GM21529 (cell line): Measurements from ENCODE around the gene LIN37.

Source experiments
- ATAC-seq: cut with Tn5 transposase; IDR thresholded peaks from one replicate; pipeline ENCODE4 v1.9.1; 2021; ENCODE audit not compliant: unreplicated experiment

LIN37 gene

GRCh38 chr19:35751839-35752745, 3.7 kb downstream of the LIN37 start:
- ATAC-seq: no peak

GRCh38 chr19:35752746-35753350, 4.5 kb downstream of the LIN37 start:
- no peak for ATAC-seq

GRCh38 chr19:35753634-35754369, 5.4 kb downstream of the LIN37 start:
- ATAC-seq: no peak

- ATAC-seq: no peak
Measured at GRCh38 chr19:35754370-35755130, 6.2 kb downstream of the LIN37 start.

DNA sequence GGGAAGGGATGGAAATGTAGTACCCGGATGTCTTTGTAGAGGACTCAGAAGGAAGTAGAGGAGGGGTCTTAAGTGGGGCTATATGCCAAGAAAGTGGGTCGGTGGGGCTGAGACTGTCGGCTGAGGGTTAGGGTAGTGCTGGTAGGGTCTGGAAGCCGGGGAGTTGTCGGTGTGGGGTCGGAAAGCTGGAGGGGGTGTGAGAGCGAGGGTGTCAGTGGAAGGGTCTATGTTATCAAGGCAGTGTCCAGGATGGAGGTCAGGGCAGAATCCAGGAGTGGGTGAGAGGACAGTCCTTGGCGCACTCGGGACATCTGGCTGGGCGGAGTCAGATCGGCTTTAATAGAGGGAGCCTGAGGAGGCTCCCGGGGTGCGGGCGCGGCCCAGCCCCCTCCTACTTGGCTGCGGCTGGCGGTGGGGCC, 6.8 kb downstream of the LIN37 start:
- ATAC-seq: no peak

- ATAC-seq: no peak
Measured at GRCh38 chr19:35755550-35756376, 7.4 kb downstream of the LIN37 start.

- no peak for ATAC-seq
Measured at GRCh38 chr19:35756377-35757230, 8.2 kb downstream of the LIN37 start, which contains the start of gene HSPB6. Gene HSPB6 (minus strand): TSS chr19:35757029. CDS start chr19:35757008, 21 bp downstream.

DNA sequence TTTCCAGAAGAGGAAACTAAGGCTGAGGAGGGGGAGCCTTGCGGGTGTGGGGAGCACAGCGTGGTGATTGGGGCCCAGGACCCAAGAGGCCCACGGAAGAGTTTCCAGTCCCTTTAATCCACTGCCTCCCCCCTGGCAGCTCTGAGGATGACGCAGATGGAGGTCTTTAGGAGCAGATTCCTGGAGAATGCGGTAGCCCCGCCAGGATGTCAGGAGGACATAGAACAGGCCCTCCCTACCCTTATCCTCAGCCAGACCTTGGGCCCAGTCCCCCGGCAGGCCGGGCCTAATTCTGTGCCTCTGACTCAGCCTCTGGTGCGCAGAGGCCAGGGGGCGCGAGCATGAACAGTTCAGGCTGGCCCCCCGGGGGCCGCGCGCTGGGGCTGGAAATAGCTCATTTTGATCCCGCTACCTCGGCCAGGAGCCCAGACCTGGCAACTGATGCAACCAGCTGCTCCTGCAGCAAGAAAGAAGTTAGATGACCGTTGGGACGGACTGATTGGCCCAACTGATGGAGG, 8.9 kb downstream of the LIN37 start:
- ATAC-seq: no peak

- ATAC-seq: peak; percentile 92
Measured at GRCh38 chr19:35757749-35758608, 9.6 kb downstream of the LIN37 start, which contains the start of gene PROSER3. Gene PROSER3 (plus strand): TSS chr19:35758176. CDS start chr19:35758216, 40 bp downstream.

DNA sequence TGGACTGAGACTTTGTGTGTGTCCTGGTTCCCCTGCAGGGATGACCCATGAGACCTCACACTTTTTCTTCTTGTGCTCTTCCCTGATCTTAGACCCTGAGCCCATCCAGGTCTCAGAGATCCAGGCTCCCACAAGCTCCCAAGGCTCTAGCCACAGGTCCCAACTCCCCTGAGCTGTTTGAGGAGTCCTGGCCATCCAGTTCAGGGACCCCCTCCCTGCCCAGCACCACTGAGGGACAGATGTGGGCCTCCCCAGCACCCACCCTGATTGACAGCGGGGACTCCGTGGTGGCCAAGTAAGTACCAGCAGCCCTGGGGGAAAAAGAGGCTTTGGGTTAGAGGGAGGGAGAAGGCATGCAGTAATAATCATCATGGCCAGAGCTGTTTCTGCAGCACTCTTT, 11.3 kb downstream of the LIN37 start:
- no peak for ATAC-seq

DNA sequence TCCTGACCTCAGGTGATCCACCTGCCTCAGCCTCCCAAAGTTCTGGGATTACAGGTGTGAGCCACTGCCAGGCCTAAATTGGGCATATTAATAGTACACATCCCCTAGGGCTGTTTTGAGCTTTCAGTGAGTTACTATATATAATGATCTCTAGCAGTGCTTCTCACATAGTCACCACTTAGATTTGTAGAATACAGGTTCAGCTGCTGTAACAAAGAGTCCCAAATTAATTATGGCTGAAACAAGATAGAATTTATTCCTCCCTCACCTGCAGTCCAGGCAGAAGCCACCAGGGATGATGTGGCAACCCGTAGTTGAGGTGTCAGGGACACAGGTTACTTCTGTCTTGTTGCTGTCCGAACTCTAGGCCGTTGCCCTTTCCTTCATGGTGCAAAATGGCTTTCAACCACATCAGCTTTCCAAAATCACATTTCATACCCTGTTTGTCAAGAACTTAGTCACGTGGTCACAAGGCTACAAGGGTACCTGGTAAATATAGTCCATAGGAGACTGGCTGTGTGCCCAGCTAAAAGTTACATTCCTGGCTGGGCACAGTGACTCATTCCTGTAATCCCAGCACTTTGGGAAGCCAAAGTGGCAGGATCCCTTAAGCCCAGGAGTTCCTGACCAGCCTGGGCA, 12.5 kb downstream of the LIN37 start:
- no peak for ATAC-seq

DNA sequence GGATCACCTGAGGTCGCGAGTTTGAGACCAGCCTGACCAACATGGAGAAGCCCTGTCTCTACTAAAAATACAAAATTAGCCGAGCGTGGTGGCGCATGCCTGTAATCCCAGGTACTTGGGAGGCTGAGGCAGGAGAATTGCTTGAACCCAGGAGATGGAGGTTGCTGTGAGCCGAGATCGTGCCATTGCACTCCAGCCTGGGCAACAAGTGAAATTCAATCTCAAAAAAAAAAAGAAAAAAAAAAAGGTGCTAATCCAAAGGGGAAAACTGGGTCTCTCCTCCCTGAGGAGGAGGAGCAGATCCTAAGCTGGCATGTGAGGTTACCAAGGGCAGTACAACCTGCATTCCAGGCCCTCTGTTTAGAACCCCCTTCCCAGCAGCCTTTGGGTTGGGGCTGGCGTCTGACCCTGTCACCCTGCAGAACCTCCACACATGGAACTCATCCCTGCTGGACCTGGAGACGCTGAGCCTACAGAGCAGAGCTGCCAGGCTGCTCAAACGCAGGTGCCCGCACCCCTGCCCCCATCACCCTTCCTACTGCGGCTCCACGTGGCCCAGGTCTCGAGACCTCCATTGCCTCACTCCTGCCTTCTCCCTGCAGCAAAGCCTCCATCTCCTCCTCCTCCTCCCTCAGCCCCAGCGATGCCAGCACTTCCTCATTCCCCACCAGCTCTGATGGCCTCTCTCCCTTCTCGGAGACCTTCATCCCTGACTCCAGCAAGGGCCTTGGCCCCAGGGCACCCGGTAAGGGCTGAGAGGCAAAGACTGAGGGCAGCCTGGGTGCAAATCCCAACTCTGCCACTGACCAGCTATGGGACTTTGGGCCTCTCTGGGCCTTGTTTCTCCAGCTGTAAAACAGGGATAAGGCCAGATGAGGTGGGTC, 16.3 kb downstream of the LIN37 start:
- no peak for ATAC-seq

DNA sequence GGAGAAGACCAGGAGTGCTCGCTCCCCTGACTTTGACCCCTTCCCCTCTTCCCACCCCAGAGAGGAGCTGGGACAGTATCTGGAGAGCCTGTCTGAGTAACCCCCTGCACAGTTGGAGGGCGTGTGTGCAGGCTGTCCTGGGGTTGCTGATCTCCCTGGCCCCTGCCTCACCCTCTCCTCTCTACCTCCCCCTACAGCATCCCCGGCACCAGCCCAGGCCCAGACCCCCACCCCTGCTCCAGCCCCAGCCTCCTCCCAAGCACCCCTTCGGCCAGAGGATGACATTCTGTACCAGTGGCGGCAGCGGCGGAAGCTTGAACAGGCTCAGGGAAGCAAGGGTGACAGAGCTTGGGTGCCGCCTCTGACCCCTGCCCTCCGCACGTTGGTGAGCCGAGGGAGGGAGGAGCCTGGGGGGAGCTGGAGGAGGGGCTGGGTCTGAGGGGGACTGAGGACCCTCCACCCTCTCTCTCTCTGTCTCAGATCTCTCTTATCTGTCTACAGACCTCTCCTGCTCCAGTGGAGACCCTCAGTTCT, 18.3 kb downstream of the LIN37 start:
- ATAC-seq: no peak

GRCh38 chr19:35767288-35768081, 19.1 kb downstream of the LIN37 start:
- ATAC-seq: no peak

DNA sequence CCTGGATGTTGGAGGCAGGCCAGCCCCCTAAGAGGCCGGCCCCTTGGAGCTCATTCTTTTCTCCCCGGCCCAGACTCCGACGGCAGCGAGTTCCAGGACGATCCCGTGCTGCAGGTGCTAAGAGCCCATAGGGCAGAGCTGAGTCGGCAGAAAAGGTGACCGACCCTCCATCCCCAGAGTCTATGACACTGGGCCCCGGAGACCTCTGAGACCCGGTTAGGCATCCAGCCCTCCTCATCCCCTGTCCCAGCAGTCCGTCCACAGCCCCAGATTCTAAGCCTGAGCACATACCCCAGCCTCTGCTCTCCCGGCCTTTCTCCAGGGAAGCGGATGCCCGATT, 19.7 kb downstream of the LIN37 start:
- no peak for ATAC-seq
